HG03045 (cell line): ENCODE results near the gene SPARC.
"Not testable (repeated sequence)": the region's sequence is repeated elsewhere in the genome, so short reads cannot be mapped to it uniquely, and the experiment has no call there.

Experiments
- ATAC-seq: cut with Tn5 transposase; IDR thresholded peaks from one replicate; pipeline ENCODE4 v1.9.1; 2021; ENCODE audit warnings: mild to moderate bottlenecking, moderate library complexity; ENCODE audit not compliant: unreplicated experiment

SPARC gene, protein sequence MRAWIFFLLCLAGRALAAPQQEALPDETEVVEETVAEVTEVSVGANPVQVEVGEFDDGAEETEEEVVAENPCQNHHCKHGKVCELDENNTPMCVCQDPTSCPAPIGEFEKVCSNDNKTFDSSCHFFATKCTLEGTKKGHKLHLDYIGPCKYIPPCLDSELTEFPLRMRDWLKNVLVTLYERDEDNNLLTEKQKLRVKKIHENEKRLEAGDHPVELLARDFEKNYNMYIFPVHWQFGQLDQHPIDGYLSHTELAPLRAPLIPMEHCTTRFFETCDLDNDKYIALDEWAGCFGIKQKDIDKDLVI

DNA sequence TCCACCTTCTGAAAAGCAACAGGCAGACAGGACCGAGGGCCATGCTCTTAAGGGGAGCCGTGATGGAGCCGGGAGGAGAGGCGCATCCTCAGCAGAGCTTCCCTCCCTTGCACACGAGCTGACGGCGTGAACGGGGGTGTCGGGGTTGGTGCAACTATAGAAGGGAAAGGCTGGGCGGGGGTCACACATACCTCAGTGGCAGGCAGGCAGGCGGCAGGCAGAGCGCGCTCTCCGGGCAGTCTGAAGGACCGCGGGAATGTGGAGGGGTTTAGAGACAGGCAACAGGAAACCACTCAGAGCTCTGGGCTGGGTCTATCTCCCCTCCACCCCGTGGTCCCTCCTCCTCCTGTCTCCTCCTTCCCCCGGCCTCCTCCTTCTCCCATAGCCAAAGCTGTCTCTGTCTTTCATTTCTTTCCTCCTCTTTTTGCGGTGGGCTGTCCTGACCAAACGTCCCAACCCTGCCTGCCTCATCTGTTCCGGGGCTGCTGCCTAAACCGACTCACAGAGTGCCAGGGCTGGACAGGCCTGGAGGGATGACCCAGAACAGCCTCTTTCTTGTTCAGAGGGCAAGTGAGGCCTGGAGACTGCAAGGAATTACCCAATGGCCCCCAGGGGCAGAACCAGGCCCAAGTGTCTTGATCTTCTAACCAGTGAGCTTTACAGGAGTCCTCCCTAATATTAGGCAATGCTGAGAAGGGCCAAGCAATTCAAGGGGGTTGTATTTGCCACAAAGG lies at the start of gene SPARC:
SPARC (minus strand) TSS at position 242 of the 734 bp plus-strand sequence. CDS start 10,727 bp downstream, outside the sequence.
- ATAC-seq, result peak; percentile 83

DNA sequence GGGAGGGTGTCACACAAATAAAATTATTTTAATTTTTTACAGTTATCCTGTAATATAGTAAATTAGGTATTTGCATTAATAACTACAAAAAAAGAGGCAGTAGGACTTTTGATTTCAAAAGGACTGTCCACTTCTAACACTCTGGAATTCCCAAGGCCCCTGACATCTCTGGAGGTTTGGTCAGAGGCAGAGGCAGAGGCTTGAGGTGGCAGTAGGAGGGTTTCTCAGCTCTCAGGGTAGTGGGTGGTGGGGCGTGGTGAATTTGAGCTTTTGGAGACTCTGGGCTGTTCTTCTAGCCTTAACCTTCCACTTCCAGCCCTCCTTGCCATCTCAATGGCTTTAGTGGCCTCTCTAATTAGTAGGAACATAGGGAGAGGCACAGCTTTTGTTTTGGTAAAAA lies 48.9 kb upstream of the SPARC start:
- no peak for ATAC-seq

DNA sequence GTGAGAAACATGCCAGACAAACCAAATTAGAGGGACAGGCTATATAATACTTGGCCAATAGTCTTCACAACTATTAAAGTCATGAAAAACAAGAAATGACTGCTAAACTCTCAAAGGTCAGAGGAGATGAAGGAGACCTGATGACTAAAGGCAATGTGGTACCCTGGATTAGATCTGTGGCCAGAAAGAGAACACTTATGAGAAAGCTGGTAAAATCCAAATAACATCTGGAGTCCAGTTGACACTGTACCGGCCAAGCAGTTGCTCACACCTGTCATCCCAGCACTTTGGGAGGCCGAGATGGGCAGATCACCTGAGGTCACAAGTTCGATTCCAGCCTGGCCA lies 47.3 kb upstream of the SPARC start:
- ATAC-seq, result no peak

DNA sequence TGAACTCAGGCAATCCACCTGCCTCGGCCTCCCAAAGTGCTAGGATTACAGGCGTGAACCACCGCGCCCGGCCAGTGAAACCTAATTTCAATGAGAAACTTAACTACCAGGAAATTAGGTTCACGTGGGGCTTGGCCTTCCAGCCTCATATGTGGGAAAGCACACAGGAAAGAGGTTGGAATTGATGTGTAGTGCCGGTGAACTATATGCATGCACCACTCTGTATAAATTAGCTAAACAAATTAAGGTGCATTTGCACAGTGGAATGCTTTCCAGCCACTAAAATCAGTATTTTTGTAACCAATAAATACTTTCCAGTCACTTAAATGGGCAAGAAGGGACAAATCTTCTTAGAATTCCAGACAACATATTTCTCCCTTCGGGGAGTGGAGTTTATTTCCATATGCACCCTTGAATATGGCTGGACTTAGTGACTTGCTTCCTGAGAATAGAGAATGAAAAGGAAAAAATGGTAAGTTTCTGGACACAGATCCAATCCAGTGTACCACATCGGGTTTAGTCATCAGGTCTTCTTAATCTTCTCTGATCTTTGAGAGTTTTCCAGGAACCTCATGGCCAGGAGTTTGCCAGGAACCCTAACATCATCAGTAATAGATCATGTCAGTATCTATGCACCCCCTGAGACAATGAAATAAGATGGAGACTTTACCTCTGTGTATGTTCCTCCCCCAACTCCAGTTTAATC lies 46.8 kb upstream of the SPARC start:
- ATAC-seq, result no peak

DNA sequence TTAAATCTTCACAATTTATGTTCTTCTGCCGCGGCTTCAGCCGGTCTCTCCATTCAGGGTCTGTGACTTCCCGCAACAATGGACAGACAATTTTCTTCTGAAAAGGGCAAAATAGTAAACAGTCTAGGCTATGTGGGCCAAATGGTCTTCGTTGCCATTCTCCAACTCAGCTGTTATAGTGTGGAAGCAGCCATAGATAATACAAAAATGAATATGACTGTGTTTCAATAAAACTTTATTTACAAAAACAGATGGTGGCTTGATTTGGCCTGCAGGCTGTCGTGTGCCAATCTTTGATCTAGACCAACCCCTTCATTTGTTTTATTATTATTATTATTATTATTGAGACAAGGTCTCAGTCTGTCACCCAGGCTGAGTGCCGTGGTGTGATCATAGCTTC lies 43.7 kb upstream of the SPARC start:
- no peak for ATAC-seq

DNA sequence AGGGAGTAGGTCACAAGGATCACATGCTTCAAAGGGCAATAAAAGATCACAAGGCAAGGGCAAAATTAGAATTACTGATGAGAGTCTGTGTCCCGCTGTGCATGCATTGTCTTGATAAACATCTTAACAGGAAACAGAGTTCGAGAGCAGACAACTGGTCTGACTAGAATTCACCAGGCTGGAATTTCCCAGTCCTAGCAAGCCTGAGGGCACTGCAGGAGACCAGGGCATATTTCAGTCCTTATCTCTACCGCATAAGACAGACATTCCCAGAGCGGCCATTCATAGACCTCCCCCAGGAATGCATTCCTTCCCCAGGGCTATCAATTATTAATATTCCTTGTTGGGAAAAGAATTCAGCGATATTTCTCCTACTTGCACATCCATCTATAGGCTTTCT lies 42.9 kb upstream of the SPARC start:
- not testable (repeated sequence) for ATAC-seq

DNA sequence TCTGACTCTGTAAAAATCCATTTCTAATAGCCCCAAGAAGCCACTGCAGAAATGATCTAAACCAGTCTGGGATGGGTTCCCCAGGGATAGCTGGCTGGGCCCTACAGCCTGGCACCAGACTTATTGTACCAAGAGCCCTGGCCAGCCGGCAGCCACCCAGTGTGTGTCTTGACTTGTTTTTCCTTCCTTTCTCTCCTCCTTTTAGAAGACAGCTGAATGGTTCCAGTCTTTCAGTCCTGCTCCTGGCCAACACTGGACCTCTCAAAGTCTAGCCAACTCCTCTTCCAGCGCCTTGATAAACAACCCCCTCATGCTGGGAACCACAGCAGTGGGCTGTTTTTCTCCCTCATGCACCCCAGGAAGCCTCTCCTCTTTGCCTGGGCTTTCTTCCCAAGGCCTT lies 37.6 kb upstream of the SPARC start:
- ATAC-seq, result no peak

DNA sequence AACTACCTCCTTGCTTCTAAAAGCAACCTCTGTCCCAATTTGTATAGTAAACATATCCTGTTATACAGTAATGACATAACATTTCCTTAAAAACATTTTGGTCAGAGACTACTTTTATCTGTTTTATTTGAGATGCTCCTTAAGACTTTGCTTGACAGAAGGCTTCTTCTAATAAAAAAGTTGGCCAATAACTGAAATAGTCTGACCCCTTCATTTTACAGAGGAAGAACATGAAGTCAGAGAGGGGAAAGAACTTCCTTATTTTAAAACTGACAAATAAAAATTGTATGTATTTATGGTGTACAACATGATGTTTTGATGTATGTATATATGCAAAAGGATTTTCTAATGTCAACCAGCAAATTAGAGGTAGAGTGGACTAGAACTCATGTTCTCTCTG lies 35.8 kb upstream of the SPARC start:
- ATAC-seq, result no peak

DNA sequence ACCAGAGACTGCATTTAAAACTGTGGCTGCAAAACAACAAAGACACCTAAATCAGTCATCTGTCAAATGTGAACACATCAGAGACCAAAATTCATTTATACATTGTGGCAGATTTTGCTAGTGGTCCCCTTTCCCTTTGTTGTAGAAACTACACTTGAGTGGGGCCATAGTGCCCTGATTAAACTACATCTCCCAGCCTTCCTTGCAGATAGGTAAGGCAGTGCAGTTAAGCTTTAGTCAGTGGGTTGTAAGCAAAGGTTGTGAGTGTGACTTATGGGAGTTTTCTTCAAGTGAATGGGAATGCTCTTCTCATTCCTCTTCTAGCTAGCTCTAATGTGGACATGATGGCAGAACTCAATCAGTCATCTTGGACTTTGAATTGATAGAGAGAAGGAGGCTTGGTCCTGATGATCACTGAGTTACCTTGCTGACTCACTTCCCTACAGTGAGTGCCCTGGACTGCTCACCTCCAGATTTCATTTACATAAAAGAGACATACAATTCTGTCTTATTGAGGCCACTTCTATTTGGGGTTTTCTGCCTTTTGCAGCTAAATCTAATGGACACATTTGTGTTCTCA lies 35.2 kb upstream of the SPARC start:
- no peak for ATAC-seq

DNA sequence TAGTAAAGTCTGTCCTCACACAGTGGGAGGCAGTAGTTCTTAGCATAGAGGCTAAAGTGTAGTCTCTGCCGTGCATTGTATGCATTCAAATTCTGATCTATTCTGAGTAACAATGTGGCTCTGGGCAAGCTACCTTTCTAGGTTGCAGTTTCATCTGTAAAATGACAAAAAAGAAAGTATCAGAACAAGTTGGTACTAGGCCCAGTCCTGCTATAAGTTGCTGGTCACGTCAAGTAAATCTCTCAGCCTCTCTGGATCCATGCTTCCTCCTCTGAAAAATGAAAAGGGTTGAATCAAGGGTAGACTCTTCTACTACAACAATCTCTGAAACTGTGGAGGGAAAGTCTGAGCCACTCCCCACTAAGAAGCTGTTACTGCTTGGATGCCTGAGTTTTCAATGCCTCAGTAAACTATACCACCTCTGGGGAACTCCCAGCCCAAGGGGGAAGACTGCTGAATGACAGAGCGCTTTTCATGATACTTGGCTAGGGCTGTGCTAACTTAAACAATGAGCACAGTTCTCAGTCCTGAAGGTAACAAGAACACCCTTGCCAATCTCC lies 34.5 kb upstream of the SPARC start:
- ATAC-seq, result peak; percentile 83

DNA sequence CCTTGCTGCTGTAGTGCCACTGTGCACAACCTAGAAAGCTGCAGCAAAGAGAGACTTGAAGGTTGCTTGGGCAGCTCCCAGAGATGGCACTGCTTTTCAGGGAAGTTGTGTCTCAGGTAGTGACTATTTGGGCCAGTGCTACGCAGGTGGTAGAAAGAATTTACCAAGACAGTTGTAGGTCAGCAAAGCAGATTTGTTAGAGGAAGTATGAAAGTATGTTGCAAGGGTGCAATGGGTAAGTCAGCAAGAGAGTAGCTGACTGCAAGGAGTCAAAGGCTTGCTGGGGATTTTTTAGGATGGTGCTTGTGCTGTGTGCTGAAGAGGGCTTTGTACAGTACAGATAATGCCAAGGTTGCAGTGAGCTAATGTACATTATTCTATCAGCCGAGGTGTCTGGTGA lies 33.5 kb upstream of the SPARC start:
- ATAC-seq, result no peak

DNA sequence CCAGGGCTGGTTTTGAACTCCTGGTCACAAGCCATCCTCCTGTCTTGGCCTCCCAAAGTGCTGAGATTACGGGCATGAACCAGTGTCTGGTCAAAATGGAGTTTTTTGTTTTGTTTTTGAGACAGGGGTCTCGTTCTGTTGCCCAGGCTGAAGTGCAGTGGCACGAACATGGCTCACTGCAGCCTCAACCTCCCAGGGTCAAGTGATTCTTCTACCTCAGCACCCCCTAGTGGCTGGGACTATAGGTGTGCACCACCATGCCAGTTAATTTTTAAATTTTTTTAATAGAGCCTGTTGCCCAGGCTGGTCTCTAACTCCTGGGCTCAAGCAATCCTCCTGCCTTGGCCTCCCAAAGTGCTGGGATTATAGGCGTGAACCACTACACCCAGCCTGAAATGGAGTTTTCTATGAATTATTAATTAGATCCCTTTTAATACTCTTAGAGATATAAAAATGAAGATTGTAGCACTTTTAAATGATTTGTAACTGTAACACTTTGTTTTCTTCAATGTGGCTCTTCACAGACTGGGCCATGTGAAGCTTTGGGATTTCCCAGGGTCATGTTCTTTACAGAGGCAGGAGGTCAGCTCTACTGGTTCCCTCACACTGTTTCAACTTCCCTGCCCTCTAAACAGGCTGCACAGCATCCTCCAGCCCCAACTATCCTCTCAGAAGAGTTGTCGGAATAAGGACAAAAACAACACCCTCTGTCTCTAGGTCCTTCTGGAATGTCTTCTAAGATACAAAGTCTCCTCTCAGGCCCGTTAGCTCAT lies 32.7 kb upstream of the SPARC start:
- no peak for ATAC-seq

DNA sequence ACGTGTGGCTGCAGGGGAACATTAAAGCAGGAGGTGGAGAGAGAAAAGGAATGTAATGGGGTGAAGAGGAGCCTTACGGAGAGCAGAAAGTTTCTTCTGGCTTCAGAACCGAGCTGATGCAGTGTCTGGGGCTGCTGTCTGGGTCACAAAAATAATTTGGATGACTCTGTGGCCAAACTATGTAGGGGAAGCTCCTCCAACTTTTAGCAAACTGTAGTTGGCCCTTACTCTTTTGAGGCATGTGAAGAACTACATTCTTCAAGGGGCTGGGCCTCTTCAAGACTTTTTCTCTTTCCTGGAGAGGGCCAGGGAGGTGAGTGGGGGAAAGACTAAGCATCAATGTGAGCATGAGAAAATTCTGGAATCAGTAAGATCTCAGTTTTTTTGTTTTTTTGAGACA lies 31.9 kb upstream of the SPARC start:
- ATAC-seq, result no peak

DNA sequence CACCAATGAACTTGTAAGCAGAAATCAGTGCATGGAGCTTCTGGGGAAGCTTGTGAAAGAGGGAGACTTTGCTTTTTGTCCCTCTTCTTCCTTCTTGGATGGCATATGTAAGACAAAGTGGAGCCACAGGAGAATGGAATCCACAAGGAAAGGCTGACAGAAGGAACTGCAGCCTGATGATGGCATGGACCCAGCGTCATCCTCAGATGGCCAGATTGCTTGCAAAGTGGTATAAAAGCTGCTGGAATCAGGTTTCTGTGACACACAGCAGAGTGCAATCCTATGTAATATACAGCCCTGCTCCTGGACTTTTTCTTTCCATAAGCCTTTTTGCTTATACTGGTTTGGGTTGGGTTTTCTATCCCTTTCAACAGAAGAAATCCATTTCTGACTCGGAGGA lies 31.4 kb upstream of the SPARC start:
- ATAC-seq, result no peak

DNA sequence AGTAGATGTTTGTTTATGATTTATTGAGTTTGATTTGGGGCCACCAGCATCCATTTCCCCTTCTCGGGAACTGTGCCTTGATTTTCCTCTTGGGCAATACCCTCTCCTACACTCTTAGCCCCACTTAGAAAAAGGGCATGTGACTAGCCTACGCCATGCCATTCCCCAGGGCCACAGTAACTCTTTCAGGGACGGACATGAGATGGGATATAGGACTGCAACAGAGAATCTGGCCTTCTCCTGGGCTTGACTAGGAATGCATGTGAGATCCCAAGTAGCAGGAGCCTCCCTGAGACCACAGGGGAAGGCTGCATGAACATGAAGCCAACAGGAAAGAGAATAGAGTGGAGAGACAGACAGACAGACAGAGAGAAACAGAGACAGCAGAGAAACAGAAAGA lies 30.7 kb upstream of the SPARC start:
- no peak for ATAC-seq

DNA sequence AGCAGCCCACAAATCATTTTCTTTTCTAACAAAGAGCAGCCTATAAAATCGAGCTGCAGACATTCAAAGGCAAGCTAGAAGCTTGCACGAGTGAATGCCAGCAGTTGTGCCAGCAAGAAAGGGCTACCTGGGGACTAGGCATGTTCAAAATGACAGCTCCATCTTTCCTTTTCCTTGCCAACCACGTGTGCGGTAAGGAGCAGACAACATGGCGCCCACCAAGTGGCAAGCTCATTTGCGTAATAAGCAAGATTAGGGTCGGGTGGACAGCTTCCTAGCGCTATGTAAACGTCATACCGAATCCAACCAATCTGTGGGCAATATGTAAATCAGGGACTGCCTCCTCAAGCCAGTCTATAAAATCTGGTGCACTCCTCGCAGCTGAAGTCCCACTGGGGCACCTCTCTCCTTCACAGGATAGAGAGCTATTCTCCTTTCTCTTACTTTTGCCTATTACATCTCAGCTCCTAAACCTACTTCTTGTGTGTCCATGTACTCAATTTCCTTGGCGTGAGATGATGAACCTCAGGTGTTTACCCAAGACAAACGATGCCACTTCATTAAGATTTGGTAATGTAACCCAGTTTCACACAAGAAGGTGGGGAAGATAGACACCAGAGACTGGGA lies 22.5 kb upstream of the SPARC start:
- no peak for ATAC-seq

DNA sequence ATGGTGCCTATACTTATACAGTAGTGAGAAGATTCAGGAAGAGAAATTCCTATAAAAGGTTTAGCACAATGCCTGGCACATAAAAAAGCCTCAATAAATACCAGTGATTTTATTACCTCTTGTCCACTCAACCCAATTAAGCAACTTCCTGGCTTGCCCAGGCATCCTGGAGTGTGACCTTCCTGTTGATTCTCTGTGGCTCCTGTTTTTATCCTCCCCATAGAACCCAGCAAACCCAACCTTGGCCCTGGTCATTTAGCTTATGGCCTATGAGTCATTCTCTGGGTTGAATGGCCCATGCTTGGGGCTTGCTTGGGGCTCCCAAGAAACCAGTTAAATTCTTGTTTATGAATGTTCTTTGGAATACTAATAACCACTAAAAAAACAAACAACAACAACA lies 21.4 kb upstream of the SPARC start:
- ATAC-seq, result no peak

DNA sequence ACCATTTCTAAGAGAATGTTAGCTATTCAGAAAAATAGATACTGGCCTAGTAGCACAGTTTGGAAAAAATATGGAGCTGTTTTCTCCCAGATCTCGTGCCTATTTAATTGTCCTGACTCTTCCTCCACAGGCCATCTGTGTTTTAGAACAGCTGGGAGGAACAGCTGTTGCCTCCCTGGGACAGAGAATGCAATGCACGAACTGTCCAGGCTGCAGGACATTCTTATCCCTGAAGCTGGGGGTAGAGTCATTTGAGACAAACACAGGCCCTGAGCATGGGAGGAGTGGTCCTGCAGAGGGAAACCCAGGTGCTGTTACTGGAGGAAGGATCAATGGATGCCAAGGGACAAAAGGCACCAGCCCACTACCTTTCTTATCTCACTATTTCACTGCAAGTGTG lies 20.9 kb upstream of the SPARC start:
- no peak for ATAC-seq

DNA sequence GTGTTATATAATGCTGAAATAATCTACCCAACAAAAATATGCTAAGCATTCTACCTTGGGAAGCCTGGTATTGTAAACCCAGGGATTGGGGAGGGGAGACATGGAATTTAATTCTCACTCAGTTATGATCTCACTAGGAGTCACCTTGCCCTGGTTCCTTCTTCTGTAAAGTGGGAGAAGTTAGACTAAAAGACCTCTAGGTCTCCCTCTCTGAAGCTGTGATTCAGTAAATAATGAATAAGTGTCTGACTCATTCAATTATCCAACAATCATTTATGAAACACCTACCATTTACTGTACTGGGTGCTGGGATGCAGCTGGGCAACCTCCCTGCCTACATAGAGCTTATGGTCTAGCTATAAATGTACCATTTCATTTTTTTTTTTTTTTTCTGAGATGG lies 20.2 kb upstream of the SPARC start:
- no peak for ATAC-seq

DNA sequence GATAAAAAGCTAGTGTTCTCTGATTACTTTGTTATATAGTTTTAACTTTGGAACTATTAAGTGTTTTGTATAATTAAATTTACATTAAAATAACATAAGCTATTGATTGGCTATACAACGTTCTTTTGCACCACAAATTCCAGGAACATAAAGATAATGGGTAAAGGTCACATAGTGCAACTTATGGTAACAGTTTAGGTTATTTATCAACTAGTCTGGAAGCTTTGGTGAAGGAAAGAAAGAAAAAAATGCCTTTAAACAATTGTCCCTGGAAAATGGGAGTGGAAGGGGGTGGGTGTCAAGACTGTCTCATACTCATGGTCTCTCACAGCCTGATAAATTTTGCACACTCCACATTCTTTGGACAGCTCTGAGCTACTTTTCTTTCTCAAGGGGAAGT lies 17.1 kb upstream of the SPARC start:
- ATAC-seq, result no peak
